ENCODE results near the gene ANKRD33B.

Gene ANKRD33B

DNA sequence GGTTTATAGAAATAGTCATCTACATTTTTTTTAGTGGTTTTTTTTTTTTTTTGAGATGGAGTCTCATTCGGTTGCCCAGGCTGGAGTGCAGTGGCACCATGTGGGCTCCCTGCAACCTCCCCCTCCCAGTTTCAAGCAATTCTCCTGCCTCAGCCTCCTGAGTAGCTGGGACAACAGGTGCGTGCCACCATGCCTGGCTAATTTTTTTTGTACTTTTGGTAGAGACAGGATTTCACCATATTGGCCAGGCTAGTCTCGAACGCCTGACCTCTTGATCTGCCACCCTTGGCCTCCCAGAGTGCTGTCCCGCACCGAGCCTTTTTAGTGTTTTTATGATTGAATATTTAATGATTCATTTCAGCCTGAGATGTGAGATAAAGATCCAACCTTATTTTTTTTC is 27.3 kb downstream of the ANKRD33B start:
- DNase-seq (ENCODE audit: low read depth): no peak
- no peak overlapping the region for H3K4me3 ChIP-seq (ENCODE audit: low read depth, low read length)
- TF ChIP-seq, protein P1, sequence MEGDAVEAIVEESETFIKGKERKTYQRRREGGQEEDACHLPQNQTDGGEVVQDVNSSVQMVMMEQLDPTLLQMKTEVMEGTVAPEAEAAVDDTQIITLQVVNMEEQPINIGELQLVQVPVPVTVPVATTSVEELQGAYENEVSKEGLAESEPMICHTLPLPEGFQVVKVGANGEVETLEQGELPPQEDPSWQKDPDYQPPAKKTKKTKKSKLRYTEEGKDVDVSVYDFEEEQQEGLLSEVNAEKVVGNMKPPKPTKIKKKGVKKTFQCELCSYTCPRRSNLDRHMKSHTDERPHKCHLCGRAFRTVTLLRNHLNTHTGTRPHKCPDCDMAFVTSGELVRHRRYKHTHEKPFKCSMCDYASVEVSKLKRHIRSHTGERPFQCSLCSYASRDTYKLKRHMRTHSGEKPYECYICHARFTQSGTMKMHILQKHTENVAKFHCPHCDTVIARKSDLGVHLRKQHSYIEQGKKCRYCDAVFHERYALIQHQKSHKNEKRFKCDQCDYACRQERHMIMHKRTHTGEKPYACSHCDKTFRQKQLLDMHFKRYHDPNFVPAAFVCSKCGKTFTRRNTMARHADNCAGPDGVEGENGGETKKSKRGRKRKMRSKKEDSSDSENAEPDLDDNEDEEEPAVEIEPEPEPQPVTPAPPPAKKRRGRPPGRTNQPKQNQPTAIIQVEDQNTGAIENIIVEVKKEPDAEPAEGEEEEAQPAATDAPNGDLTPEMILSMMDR (IDR thresholded peaks at IDR 0.05; ENCODE audit: control insufficient read depth, extremely low read depth, insufficient read depth): no peak

DNA sequence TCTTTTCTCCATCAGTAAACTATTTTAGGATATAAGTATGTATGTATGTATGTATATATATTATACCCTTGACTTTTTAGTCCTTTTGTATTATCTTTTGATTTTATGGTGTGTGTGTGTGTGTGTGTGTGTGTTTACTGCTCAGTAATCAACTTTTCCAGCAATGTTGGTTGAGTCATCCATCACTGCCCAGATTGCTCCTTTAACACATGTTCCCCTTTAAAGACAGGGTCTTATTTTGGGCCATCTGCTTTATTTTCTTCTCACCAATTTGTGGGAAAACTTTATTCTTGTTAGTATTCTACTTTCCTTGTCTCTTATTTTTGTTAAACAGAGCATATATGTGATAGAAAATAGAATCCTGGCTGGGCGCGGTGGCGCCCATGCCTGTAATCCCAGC is 28.1 kb downstream of the ANKRD33B start:
- TF ChIP-seq, protein P1 (IDR thresholded peaks at IDR 0.05; ENCODE audit: control insufficient read depth, extremely low read depth, insufficient read depth): no peak
- H3K4me3 ChIP-seq (ENCODE audit: low read depth, low read length): no peak overlapping the region
- DNase-seq (ENCODE audit: low read depth): no peak

- no peak for DNase-seq (ENCODE audit: low read depth)
- TF ChIP-seq, protein P1 (IDR thresholded peaks at IDR 0.05; ENCODE audit: control insufficient read depth, extremely low read depth, insufficient read depth): no peak
- no peak overlapping the region for H3K4me3 ChIP-seq (ENCODE audit: low read depth, low read length)
Observed at GRCh38 chr5:10592601-10593000, 28.7 kb downstream of the ANKRD33B start.

GRCh38 chr5:10593531-10594181 is 29.8 kb downstream of the ANKRD33B start:
- TF ChIP-seq, protein P1 (IDR thresholded peaks at IDR 0.05; ENCODE audit: control insufficient read depth, extremely low read depth, insufficient read depth): no peak
- DNase-seq (ENCODE audit: low read depth): no peak
- no peak overlapping the region for H3K4me3 ChIP-seq (ENCODE audit: low read depth, low read length)

- no peak overlapping the region for H3K4me3 ChIP-seq (ENCODE audit: low read depth, low read length)
- TF ChIP-seq, protein P1 (IDR thresholded peaks at IDR 0.05; ENCODE audit: control insufficient read depth, extremely low read depth, insufficient read depth): no peak
- DNase-seq (ENCODE audit: low read depth): no peak
Observed at GRCh38 chr5:10594591-10595210, 30.8 kb downstream of the ANKRD33B start.

GRCh38 chr5:10595293-10595671 is 31.4 kb downstream of the ANKRD33B start:
- TF ChIP-seq, protein P1 (IDR thresholded peaks at IDR 0.05; ENCODE audit: control insufficient read depth, extremely low read depth, insufficient read depth): no peak
- no peak overlapping the region for H3K4me3 ChIP-seq (ENCODE audit: low read depth, low read length)
- DNase-seq (ENCODE audit: low read depth): no peak

Data from LNCaP clone FGC (cell line).